BE2C (cell line): ENCODE measurements around the gene GTF2H1.

Experiments
- DNase-seq: peaks from one replicate; pipeline ENCODE4 v3.0.0-alpha.2; 2020
- H3K27me3 ChIP-seq: fragments of 250-450 bp; sonication (Bioruptor Pico); 2 replicates; pipeline ENCODE4 v1.5.1; 2020; ENCODE audit warnings: mild to moderate bottlenecking
- H3K36me3 ChIP-seq: fragments of 250-450 bp; sonication (Bioruptor Pico); 2 replicates; pipeline ENCODE4 v1.5.1; 2020; ENCODE audit warnings: mild to moderate bottlenecking
- H3K4me1 ChIP-seq: fragments of 250-450 bp; sonication (Bioruptor Pico); 2 replicates; pipeline ENCODE4 v1.5.1; 2020
- H3K4me3 ChIP-seq: 2 replicates; pipeline ENCODE4 v1.5.1; 2011; ENCODE audit warnings: low read depth, low read length
- H3K9me3 ChIP-seq: fragments of 250-450 bp; sonication (Bioruptor Pico); 2 replicates; pipeline ENCODE4 v1.5.1; 2020
- CTCF ChIP-seq: IDR thresholded peaks from 2 replicates; pipeline ENCODE4 v1.5.1; 2012; ENCODE audit warnings: mild to moderate bottlenecking, low read depth, low read length

The GTF2H1 gene

GRCh38 chr11:18371279-18371678, 48.9 kb downstream of the GTF2H1 start:
- no peak for DNase-seq
- H3K36me3 ChIP-seq = peaks cover under 1% of the 10 kb centered on the region; the same call in 1 of the 2 replicates
- H3K4me3 ChIP-seq = no peak overlapping the region
- no peaks in the 10 kb centered on the region for H3K27me3 ChIP-seq
- H3K9me3 ChIP-seq = no peaks in the 10 kb centered on the region
- no peaks in the 10 kb centered on the region for H3K4me1 ChIP-seq
- no peak for TF ChIP-seq CTCF

- H3K27me3 ChIP-seq = no peaks in the 10 kb centered on the region
- no peaks in the 10 kb centered on the region for H3K36me3 ChIP-seq
- TF ChIP-seq CTCF = no peak
- no peak overlapping the region for H3K4me3 ChIP-seq
- H3K4me1 ChIP-seq = no peaks in the 10 kb centered on the region
- no peak for DNase-seq
- no peaks in the 10 kb centered on the region for H3K9me3 ChIP-seq
Observed at GRCh38 chr11:18372201-18372600, 49.8 kb downstream of the GTF2H1 start.

- Histone ChIP-seq H3K4me1 (no peaks in the 10 kb centered on the region), H3K9me3 (no peaks in the 10 kb centered on the region), H3K36me3 (no peaks in the 10 kb centered on the region), H3K4me3 (no peak overlapping the region), H3K27me3 (no peaks in the 10 kb centered on the region)
- DNase-seq = no peak
- no peak for TF ChIP-seq CTCF
Observed at GRCh38 chr11:18374956-18375355, 52.6 kb downstream of the GTF2H1 start.

GRCh38 chr11:18375941-18376340, 53.6 kb downstream of the GTF2H1 start:
- H3K9me3 ChIP-seq = no peaks in the 10 kb centered on the region
- no peaks in the 10 kb centered on the region for H3K4me1 ChIP-seq
- H3K27me3 ChIP-seq = no peaks in the 10 kb centered on the region
- no peak overlapping the region for H3K4me3 ChIP-seq
- no peak for DNase-seq
- H3K36me3 ChIP-seq = no peaks in the 10 kb centered on the region
- no peak for TF ChIP-seq CTCF

GRCh38 chr11:18379201-18379600, 56.8 kb downstream of the GTF2H1 start:
- Histone ChIP-seq H3K4me1 (peaks cover 12% of the 10 kb centered on the region), H3K4me3 (no peak overlapping the region), H3K27me3 (no peaks in the 10 kb centered on the region), H3K36me3 (no peaks in the 10 kb centered on the region), H3K9me3 (no peaks in the 10 kb centered on the region)
- no peak for DNase-seq
- TF ChIP-seq CTCF = no peak

GRCh38 chr11:18383388-18384156, 61.2 kb downstream of the GTF2H1 start:
- Histone ChIP-seq H3K9me3 (no peaks in the 10 kb centered on the region), H3K27me3 (no peaks in the 10 kb centered on the region), H3K4me3 (no peak overlapping the region), H3K36me3 (no peaks in the 10 kb centered on the region), H3K4me1 (peaks cover 17% of the 10 kb centered on the region)
- no peak for TF ChIP-seq CTCF
- DNase-seq = peak; percentile 49
